Naive thymus-derived CD4-positive, alpha-beta T cell (primary cell): ENCODE measurements around the gene DR1. TPM values are rescaled to one million over a fixed set of nuclear protein-coding genes. Genes with fewer than 3 reads are reported as not detected.

Experiments
- ATAC-seq: fragments of 150-1000 bp; cut with Tn5 transposase; 2 replicates; pipeline ENCODE4 v1.10.0; 2021; ENCODE audit warnings: mild to moderate bottlenecking, moderate library complexity
- CTCF ChIA-PET: fragments of 350-600 bp; sonication (Branson Sonifier 250); formaldehyde crosslinking; loops from one replicate; lab custom pipeline; 2021; ENCODE audit warnings: antibody characterized with exemption; lab: Charles Lee
- POLR2A ChIA-PET: fragments of 350-600 bp; sonication (Branson Sonifier 250); formaldehyde crosslinking; loops from one replicate; lab custom pipeline; 2021; ENCODE audit warnings: antibody characterized with exemption, inconsistent platforms; lab: Charles Lee
- DNase-seq, 9 donors: peaks; one replicate each; pipeline versions ENCODE4 v3.0.0 to v3.0.0-alpha.2; 2020 to 2022; ENCODE audit warnings: mixed read lengths in 1 of 9
- H3K27ac ChIP-seq: one replicate; pipeline ENCODE4 v1.7.0; 2013; ENCODE audit warnings: mild to moderate bottlenecking, low read depth, low read length, moderate library complexity
- H3K27me3 ChIP-seq, 2 donors: one replicate each; pipeline ENCODE4 v1.7.0; 2013; ENCODE audit warnings: low read length in 2 of 2, mild to moderate bottlenecking in 2 of 2, moderate library complexity in 2 of 2; ENCODE audit not compliant: control insufficient read depth in 2 of 2, insufficient read depth in 2 of 2
- H3K36me3 ChIP-seq, 3 experiments: 1 replicate in 2 of 3; 2 replicates in 1 of 3; pipeline ENCODE4 v1.7.0; 2013; ENCODE audit warnings: low read length in 3 of 3, mild to moderate bottlenecking in 3 of 3, moderate library complexity in 1 of 3; ENCODE audit not compliant: insufficient read depth in 3 of 3, control insufficient read depth in 2 of 3
- H3K4me1 ChIP-seq, 2 donors: one replicate each; pipeline ENCODE4 v1.7.0; 2013; ENCODE audit warnings: low read length in 2 of 2, mild to moderate bottlenecking in 2 of 2, moderate library complexity in 1 of 2; ENCODE audit not compliant: control insufficient read depth in 2 of 2, insufficient read depth in 2 of 2
- H3K4me3 ChIP-seq: 2 replicates; pipeline ENCODE4 v1.7.0; 2013; ENCODE audit warnings: mild to moderate bottlenecking, low read length
- H3K9me3 ChIP-seq, 3 experiments: 1 replicate in 2 of 3; 2 replicates in 1 of 3; pipeline ENCODE4 v1.7.0; 2013; ENCODE audit warnings: low read length in 3 of 3; ENCODE audit not compliant: control insufficient read depth in 2 of 3
- H3K27ac Mint-ChIP-seq, 9 donors: one replicate each; pipeline ENCODE4 v1.8.0; 2020 to 2022; ENCODE audit warnings: mixed read lengths in 9 of 9, mild to moderate bottlenecking in 8 of 9, moderate library complexity in 5 of 9, inconsistent platforms in 2 of 9
- H3K27me3 Mint-ChIP-seq, 5 donors: one replicate each; pipeline ENCODE4 v1.8.0; 2021 to 2022; ENCODE audit warnings: mixed read lengths in 5 of 5, mild to moderate bottlenecking in 1 of 5
- H3K36me3 Mint-ChIP-seq, 5 donors: one replicate each; pipeline ENCODE4 v1.8.0; 2020 to 2022; ENCODE audit warnings: mixed read lengths in 5 of 5, mild to moderate bottlenecking in 3 of 5, inconsistent platforms in 1 of 5
- H3K4me1 Mint-ChIP-seq, 7 donors: one replicate each; pipeline ENCODE4 v1.8.0; 2020 to 2022; ENCODE audit warnings: mixed read lengths in 7 of 7, mild to moderate bottlenecking in 3 of 7, inconsistent platforms in 1 of 7
- H3K4me3 Mint-ChIP-seq, 10 donors: one replicate each; pipeline ENCODE4 v1.8.0; 2020 to 2022; ENCODE audit warnings: mild to moderate bottlenecking in 10 of 10, mixed read lengths in 10 of 10, moderate library complexity in 6 of 10, inconsistent platforms in 2 of 10
- H3K9me3 Mint-ChIP-seq, 11 donors: one replicate each; pipeline ENCODE4 v1.8.0; 2020 to 2022; ENCODE audit warnings: mixed read lengths in 11 of 11, mild to moderate bottlenecking in 4 of 11, inconsistent platforms in 1 of 11, moderate library complexity in 1 of 11
- intact Hi-C, 2 donors: fragments of 100-400 bp; cut with micrococcal nuclease; formaldehyde crosslinking; loops; one replicate each; pipeline ENCODE4 v1.15.1; 2023
- polyA plus RNA-seq, 2 donors: library from polyadenylated mRNA; unstranded; fragments of 300-500 nt; fragmentation: Illumina TruSeq; gene quantifications; one replicate each; pipeline ENCODE4 v1.2.3, GENCODE V29; 2021
- total RNA-seq, 6 experiments: library from RNA in 5 of 6; stranded (reverse) in 5 of 6; gene quantifications; 1 replicate in 5 of 6; 2 replicates in 1 of 6; pipeline ENCODE4 v1.2.3 and lab custom pipeline; 2021 to 2026

DR1 gene
- total RNA-seq (100 to 1,000 TPM in 1 of 5 experiments, 10 to 100 TPM in 4; 46.2 to 104 (median 62.7) TPM), polyA plus RNA-seq (10 to 100 TPM; 57.9 to 84.3 TPM), total RNA-seq (lab: John Stamatoyannopoulos, UW) (76.2 reads per million, percentile 79 among the genes with 10 or more reads in this experiment)

- Mint-ChIP-seq H3K4me1 (peaks cover 19 to 47% (median 35%) of the 10 kb centered on the region in 7 donors), H3K36me3 (peaks cover 4 to 18% (median 6%) of the 10 kb centered on the region in 5 donors), H3K27me3 (no peaks in the 10 kb centered on the region), H3K27ac (peak within 1 kb of the TSS; percentile 89 to 99 (median 98)), H3K9me3 (peaks cover 0 to 6% (median 0%) of the 10 kb centered on the region in 11 donors), H3K4me3 (peak within 1 kb of the TSS; percentile 92 to 100 (median 99))
- POLR2A ChIA-PET, result interaction anchor here (0.6 to 2.6 kb wide), 15 partner anchors 8 to 514 kb away, joined by 3 to 24 read pairs (median 6); partner anchors contain the start of genes MTF2 and RPL5
- peaks cover 13 to 25% of the 10 kb centered on the region in 2 donors for H3K4me1 ChIP-seq
- no peaks in the 10 kb centered on the region for H3K9me3 ChIP-seq
- H3K27ac ChIP-seq, result peak within 1 kb of the TSS; percentile 88
- H3K27me3 ChIP-seq, result no peaks in the 10 kb centered on the region
- ATAC-seq (peak; percentile 91), DNase-seq (peak; percentile 82 to 96 (median 91))
- CTCF ChIA-PET, result interaction anchor here (0.7 to 1.5 kb wide), 5 partner anchors 9 to 42 kb away, joined by 3 to 9 read pairs (median 7); no protein-coding TSS in a partner anchor
- H3K36me3 ChIP-seq, result peaks cover 0 to 11% (median 0%) of the 10 kb centered on the region in 3 experiments
- intact Hi-C loops, result loop anchor here (1.0 to 10.0 kb wide), 25 partner anchors 9 to 1889 kb away; partner anchors contain the start of genes CCDC18 (in 2 of the 2), DIPK1A (in 2 of the 2), DNTTIP2 (in 2 of the 2) and GCLM (in 2 of the 2)
- peak within 1 kb of the TSS; percentile 93 for H3K4me3 ChIP-seq
These were observed at the start of gene DR1 for GRCh38 chr1:93345633-93346420. Gene DR1, plus strand, starts transcription at chr1:93345907. Its CDS starts 739 bp downstream, at chr1:93346646.

- no peak for DNase-seq
- peaks cover 0 to 4% (median 0%) of the 10 kb centered on the region in 3 experiments for H3K36me3 ChIP-seq
- POLR2A ChIA-PET, result no interaction called here
- no peak overlapping the region for H3K4me3 ChIP-seq
- CTCF ChIA-PET, result interaction anchor here (0.6 kb wide), 1 partner anchor 17 kb away, joined by 5 read pairs; no protein-coding TSS in a partner anchor
- Mint-ChIP-seq H3K9me3 (peaks cover 0 to 3% (median 0%) of the 10 kb centered on the region in 11 donors), H3K27ac (peak overlapping the region in 1 of 9 donors; percentile 59), H3K4me1 (peaks cover 0 to 13% (median 4%) of the 10 kb centered on the region in 7 donors), H3K36me3 (peaks cover 9 to 46% (median 25%) of the 10 kb centered on the region in 5 donors), H3K4me3 (no peak overlapping the region), H3K27me3 (no peaks in the 10 kb centered on the region)
- no peak overlapping the region for H3K27ac ChIP-seq
- ATAC-seq, result no peak
- no peaks in the 10 kb centered on the region for H3K4me1 ChIP-seq
- H3K27me3 ChIP-seq, result no peaks in the 10 kb centered on the region
- H3K9me3 ChIP-seq, result no peaks in the 10 kb centered on the region
- intact Hi-C loops, result no loop called here
These were observed 49.1 kb upstream of the DR1 start for GRCh38 chr1:93296555-93297154.

DNA sequence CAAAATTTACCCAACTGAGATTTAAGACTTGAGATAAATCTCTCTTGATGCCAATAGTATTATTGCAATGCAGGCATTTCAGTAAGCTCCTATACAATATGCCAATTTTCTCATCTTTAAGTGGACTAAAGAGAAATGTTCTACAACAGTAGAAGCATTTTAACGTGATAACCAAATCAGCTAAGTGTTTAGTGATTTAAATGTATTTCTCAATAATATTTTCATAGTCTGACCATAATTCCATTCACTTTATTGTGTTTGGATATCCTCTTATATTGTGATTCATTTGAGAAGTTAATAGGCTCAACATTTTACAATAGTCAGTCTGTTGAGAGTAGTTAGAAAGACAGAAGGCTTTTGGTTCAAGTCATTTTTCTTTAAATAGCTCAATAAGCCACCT, 44.6 kb upstream of the DR1 start:
- peaks cover 0 to 4% (median 0%) of the 10 kb centered on the region in 7 donors for H3K4me1 Mint-ChIP-seq
- H3K9me3 Mint-ChIP-seq, result no peaks in the 10 kb centered on the region
- peaks cover 0 to 30% (median 19%) of the 10 kb centered on the region in 5 donors for H3K36me3 Mint-ChIP-seq
- H3K4me3 ChIP-seq, result no peak overlapping the region
- DNase-seq (no peak), ATAC-seq (no peak)
- POLR2A ChIA-PET, result interaction anchor here (0.6 to 1.0 kb wide), 2 partner anchors 63 to 222 kb away, joined by 3 read pairs; partner anchors contain the start of gene MTF2
- CTCF ChIA-PET, result no interaction called here
- no peak overlapping the region for H3K27ac Mint-ChIP-seq
- H3K27me3 ChIP-seq, result no peaks in the 10 kb centered on the region
- H3K36me3 ChIP-seq, result peaks cover 0 to 4% (median 0%) of the 10 kb centered on the region in 3 experiments
- H3K27ac ChIP-seq, result no peak overlapping the region
- no peak overlapping the region for H3K4me3 Mint-ChIP-seq
- no peaks in the 10 kb centered on the region for H3K27me3 Mint-ChIP-seq
- H3K4me1 ChIP-seq, result no peaks in the 10 kb centered on the region
- H3K9me3 ChIP-seq, result no peaks in the 10 kb centered on the region
- intact Hi-C loops, result loop anchor here (5.0 to 10.0 kb wide), 3 partner anchors 234 to 541 kb away; no protein-coding TSS in a partner anchor

DNA sequence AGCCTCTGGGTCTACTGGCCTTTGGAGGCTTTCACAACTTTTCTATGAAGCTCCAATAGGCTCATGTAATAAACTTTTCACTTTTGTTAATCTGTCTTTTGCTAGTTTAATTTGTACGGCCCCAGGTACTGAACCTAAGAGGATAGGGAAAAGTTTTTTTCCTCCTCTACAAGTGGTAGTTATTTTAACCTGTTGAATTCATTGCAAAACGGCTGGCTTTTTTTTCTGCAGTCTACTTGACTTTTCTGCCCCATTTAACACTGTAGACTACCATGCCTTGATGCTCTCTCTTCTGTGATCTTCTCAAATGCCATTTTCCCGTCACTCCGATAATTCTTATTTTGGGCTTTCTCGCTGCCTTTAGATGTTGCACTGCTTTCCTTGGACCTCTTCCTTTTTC, 43.6 kb upstream of the DR1 start:
- peaks cover 0 to 29% (median 18%) of the 10 kb centered on the region in 5 donors for H3K36me3 Mint-ChIP-seq
- CTCF ChIA-PET, result interaction anchor here (0.6 to 1.4 kb wide), 2 partner anchors 65 to 512 kb away, joined by 3 read pairs; no protein-coding TSS in a partner anchor
- intact Hi-C loops, result loop anchor here (5.0 to 10.0 kb wide), 3 partner anchors 233 to 540 kb away; no protein-coding TSS in a partner anchor
- Histone ChIP-seq H3K27ac (no peak overlapping the region), H3K27me3 (no peaks in the 10 kb centered on the region), H3K4me3 (no peak overlapping the region), H3K9me3 (no peaks in the 10 kb centered on the region), H3K4me1 (no peaks in the 10 kb centered on the region), H3K36me3 (peaks cover 0 to 4% (median 0%) of the 10 kb centered on the region in 3 experiments)
- peak overlapping the region in 1 of 9 donors; percentile 1 for H3K27ac Mint-ChIP-seq
- H3K27me3 Mint-ChIP-seq, result no peaks in the 10 kb centered on the region
- ATAC-seq (no peak), DNase-seq (no peak)
- no peak overlapping the region for H3K4me3 Mint-ChIP-seq
- peaks cover 0 to 4% (median 0%) of the 10 kb centered on the region in 7 donors for H3K4me1 Mint-ChIP-seq
- POLR2A ChIA-PET, result no interaction called here
- H3K9me3 Mint-ChIP-seq, result no peaks in the 10 kb centered on the region

- Mint-ChIP-seq H3K36me3 (peaks cover under 1 to 17% (median 11%) of the 10 kb centered on the region in 5 donors), H3K4me3 (no peak overlapping the region), H3K27me3 (no peaks in the 10 kb centered on the region), H3K9me3 (no peaks in the 10 kb centered on the region), H3K27ac (no peak overlapping the region), H3K4me1 (peaks cover 0 to 4% (median 0%) of the 10 kb centered on the region in 7 donors)
- Histone ChIP-seq H3K27me3 (no peaks in the 10 kb centered on the region), H3K4me3 (no peak overlapping the region), H3K4me1 (no peaks in the 10 kb centered on the region), H3K27ac (no peak overlapping the region), H3K36me3 (peaks cover 0 to 8% (median 0%) of the 10 kb centered on the region in 3 experiments), H3K9me3 (no peaks in the 10 kb centered on the region)
- ChIA-PET CTCF (interaction anchor here (0.6 to 1.6 kb wide), 25 partner anchors 12 to 541 kb away, joined by 3 to 10 read pairs (median 4); no protein-coding TSS in a partner anchor), POLR2A (interaction anchor here (0.7 to 2.3 kb wide), 4 partner anchors 33 to 541 kb away, joined by 3 to 7 read pairs (median 4); partner anchors contain the start of gene DR1)
- ATAC-seq (peak; percentile 78), DNase-seq (peak in 8 of 9 donors; percentile 24 to 72 (median 54))
- intact Hi-C loops, result loop anchor here (1.0 to 10.0 kb wide), 14 partner anchors 40 to 540 kb away; partner anchors contain the start of gene DR1 (in 2 of the 2)
These were observed 41.0 kb upstream of the DR1 start for GRCh38 chr1:93304716-93305138.

DNA sequence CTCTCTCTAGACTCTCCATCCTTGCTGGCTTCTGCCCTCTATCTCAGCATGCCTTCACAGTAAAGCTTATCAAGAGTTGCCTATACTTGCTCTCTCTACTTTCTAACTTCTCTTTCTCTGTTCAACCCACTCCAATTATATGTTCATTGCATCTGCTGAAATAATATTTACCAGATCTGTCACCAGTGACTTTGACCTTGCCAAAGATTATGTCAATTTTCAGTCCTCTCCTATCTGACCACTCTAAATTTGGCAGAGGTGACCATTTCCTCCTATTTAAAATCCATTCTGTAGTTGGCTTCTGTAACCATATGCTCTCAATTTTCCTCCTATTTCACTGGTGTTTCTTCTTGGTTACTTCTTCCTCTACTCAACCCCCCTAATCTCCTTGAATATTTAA, 38.8 kb upstream of the DR1 start:
- H3K36me3 Mint-ChIP-seq, result peaks cover 3 to 16% (median 11%) of the 10 kb centered on the region in 5 donors
- DNase-seq, result no peak
- POLR2A ChIA-PET, result no interaction called here
- CTCF ChIA-PET, result no interaction called here
- no peaks in the 10 kb centered on the region for H3K27me3 ChIP-seq
- H3K27ac Mint-ChIP-seq, result no peak overlapping the region
- no peaks in the 10 kb centered on the region for H3K27me3 Mint-ChIP-seq
- H3K4me1 ChIP-seq, result no peaks in the 10 kb centered on the region
- H3K4me1 Mint-ChIP-seq, result peaks cover 0 to 4% (median 0%) of the 10 kb centered on the region in 7 donors
- H3K4me3 Mint-ChIP-seq, result no peak overlapping the region
- no peak overlapping the region for H3K27ac ChIP-seq
- intact Hi-C loops, result loop anchor here in 1 of 2 donors (10.0 kb wide), 1 partner anchor 228 kb away; no protein-coding TSS in a partner anchor
- H3K4me3 ChIP-seq, result no peak overlapping the region
- no peaks in the 10 kb centered on the region for H3K9me3 ChIP-seq
- H3K9me3 Mint-ChIP-seq, result no peaks in the 10 kb centered on the region
- peaks cover 0 to 8% (median 0%) of the 10 kb centered on the region in 3 experiments for H3K36me3 ChIP-seq
- ATAC-seq, result no peak
